Retina (tissue), 1 donor: ENCODE data around the gene NGLY1.

Source experiments
- DNase-seq: peaks from one replicate; pipeline ENCODE4 v3.0.0-alpha.2; 2016

NGLY1 gene, protein sequence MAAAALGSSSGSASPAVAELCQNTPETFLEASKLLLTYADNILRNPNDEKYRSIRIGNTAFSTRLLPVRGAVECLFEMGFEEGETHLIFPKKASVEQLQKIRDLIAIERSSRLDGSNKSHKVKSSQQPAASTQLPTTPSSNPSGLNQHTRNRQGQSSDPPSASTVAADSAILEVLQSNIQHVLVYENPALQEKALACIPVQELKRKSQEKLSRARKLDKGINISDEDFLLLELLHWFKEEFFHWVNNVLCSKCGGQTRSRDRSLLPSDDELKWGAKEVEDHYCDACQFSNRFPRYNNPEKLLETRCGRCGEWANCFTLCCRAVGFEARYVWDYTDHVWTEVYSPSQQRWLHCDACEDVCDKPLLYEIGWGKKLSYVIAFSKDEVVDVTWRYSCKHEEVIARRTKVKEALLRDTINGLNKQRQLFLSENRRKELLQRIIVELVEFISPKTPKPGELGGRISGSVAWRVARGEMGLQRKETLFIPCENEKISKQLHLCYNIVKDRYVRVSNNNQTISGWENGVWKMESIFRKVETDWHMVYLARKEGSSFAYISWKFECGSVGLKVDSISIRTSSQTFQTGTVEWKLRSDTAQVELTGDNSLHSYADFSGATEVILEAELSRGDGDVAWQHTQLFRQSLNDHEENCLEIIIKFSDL

DNA sequence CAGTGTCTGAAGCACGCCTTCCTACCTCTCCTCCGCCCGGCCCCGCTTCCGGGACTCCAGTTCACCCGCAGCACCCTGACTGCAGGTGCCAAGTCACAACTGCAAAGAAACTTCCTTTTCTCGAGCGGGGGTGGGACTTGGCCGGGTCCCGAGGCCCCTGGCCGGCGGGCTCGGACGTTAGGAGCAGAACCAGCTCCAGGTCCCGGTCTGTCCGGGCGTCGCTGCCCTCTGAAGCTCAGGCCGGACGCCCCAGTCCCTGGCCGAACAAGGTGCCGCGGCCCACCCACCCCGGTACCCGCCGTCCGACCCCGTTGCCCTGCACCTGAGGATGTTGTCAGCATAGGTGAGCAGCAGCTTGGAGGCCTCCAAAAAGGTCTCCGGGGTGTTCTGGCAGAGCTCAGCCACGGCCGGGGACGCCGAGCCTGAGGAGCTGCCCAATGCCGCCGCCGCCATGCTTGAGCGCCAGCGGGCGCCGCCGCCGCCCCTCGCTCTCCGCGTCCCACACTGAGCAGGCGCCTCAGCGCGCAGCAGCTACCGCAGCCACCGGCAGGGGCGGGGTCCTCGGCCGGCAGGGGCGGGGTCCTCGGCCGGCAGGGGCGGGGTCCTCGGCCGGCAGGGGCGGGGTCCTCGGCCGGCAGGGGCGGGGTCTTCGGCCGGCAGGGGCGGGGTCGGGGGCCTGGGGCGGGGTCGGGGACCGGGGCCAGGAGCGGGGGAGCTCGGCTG lies at the start of gene NGLY1:
Gene NGLY1 (minus strand): TSS at position 506 of the 723 bp plus-strand sequence. CDS start 53 bp downstream, at position 453.
- DNase-seq, result peak; percentile 89

DNA sequence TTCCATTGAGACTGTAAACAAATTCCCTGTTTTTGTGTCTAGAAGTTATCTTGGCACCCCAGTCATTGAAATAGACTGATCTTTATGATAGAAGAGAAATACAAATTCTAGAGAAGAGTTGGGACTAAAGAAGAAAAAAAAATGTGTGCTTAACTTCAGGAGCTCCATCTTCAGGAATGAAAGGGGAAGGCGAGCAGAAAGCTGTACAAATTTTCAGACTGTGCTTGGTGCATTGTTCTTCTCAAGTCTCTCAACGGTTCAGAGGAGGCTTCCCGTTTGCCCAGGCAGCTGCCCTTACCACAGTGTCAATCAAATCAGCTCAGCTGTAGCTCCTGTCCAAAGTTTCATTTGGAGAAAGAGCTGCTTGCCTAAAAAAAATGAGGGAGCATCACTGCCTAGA lies 48.3 kb upstream of the NGLY1 start:
- DNase-seq, result peak; percentile 67

DNA sequence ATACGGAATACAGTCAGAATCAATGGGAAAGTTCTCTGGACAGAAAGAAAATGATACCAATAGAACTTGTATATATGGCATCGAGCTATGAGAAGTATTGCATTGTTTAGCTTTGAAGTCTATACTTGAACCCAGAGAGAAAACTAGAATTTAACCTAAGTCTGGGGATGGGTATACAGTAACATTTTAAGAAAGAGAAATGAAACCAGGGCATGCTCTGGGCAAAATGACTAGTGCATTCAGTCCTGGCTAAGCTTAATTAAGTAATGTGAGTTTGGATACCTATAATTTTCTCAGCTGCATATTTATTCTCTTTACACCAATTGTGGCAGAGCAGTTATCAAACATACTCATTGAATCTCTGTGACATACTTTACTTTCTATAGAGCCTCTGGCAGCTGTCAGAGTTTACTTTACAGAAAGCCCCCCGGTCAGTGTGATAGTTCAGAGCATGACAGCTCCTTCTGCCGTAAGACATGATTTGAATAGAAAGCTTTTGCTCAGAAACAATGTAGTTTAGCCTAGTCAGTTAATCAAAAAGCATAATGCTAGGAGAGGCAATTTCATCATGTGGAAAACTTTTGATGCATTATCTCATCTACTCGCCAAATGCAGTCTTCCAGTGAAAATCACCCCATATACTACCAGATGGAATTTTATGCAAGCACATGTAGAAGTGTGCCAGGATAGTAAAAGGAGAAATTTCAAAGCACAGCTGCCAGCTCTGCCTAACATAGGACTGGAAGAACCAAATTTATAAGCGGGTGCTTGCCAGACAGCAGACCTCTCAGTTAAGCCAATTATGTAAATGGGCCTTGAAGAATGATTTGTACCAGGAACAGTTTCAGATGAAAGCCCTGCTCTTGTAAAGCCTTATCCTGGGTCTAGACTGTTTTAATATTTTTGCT lies 47.4 kb upstream of the NGLY1 start:
- DNase-seq, result peak; percentile 79

DNA sequence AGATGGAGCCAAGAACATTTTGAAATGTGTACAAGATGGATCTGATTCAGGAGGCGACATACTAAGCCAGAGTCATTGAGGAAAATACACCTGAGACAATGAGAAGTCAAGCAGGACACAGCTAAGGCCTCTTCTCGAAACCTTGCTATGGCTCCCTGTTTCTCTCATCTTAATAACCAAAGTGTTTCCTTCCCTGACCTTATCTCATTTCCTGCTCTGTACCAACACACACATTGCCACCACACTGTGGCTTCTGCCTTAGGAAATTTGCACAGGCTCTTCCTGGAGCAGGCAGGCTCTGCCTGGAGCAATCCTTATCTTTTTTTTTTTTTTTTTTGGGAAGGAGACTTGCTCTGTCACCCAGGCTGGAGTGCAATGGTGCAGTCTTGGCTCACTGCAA lies 43.3 kb upstream of the NGLY1 start:
- no peak for DNase-seq

DNA sequence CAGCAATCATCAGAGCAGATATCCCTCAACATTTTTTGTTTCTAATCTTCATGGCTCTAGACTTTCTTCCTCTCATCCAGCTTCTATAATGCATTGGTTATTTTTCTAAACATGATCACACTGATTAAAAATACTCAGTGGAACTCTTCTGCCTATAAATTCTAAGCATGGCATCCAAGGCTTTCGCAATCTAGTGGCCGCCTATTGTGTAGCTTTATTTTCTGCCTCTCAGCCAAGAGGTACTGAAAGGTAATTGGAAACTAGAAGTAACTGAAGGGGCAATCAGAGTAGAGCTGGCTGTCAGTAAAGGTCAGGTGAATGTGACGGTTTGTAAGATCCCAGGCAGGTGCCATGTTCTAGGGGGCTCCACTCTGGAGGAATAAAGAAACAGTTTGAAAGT lies 40.1 kb upstream of the NGLY1 start:
- DNase-seq, result no peak

DNA sequence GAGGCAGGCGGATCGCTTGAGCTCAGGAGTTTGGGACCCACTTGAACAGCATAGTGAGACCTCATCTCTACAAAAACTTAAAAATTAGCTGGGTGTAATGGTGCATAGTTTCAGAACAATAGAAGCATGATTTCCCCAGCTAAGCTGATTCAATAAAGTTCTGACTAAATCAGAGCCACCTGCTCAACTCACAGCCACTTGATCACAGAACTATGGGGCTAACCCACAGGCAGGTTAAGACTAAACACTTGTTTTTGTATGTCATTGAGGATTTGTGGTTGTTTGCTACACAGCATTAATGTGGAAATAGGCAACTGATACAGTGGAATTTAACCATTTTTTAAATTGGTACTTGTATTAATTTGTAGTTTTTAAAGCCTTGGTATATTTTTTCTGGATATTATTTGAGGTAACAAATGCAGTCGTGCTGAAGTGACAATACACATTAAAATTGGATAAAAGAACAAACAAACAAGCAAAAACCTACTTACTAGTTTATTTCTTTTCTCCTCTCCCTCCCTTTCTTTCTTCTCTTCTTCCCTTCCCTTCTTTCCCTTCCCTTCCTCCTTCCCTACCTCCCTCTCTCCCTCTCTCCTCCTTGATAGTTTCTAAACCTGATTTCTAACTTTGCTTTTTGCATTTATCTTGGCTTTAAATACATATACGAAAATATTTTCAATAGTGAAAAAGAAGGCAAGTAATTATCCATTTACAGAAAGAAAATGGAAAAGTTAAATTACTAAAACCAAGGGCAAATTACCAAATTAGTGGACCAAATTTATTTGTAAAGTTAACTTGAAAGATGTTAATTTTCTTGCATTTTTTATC lies 38.7 kb upstream of the NGLY1 start:
- DNase-seq, result no peak

DNA sequence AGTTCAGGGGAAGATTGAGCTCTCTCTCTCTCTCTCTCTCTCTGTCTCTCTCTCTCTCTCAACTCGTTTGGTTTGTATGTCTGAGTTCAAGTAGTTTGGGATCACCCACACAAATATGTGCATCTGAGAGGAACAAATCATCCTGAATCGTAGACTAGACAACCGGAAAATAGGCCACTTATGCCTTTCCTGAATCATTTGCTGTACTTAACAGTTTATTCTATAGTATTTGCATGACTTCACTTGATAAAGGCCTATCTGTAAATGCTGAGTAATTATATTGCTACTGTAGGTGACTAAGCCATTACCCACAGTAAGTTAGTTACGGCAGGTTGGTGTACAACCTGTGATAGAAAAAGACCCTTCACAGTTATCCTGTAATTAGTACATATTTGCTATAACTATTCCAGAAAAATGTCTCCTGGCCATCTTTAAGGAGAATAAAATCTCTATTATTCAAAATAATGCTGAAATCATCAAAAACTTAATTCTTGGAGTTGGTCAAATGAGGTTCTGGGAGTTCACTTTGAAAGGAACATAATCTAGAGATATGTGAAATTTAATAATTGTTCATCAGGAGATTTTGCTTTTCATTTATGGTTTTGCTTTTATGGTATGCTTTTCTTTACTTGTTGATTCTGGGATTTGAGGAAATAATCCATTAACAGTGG lies 37.7 kb upstream of the NGLY1 start:
- DNase-seq, result no peak

DNA sequence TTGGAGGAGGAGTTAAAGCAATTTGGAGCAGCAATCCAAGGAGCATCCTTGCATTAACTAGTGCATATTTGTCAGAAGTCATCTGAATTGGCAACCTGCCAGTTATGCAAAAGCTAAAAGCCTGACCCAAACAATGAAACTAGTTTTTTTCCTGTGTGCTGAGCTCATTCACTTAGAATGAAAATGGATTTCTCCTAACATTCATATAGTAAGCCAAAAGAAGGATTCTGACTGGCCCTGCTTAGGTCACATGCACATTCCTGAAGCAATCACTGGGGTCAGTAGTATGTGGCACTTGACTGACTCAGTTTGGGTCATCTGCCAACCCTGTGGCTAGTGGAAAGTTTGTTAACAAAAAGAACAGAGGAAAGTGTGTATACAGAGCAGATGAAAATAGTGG lies 37.1 kb upstream of the NGLY1 start:
- peak; percentile 12 for DNase-seq

DNA sequence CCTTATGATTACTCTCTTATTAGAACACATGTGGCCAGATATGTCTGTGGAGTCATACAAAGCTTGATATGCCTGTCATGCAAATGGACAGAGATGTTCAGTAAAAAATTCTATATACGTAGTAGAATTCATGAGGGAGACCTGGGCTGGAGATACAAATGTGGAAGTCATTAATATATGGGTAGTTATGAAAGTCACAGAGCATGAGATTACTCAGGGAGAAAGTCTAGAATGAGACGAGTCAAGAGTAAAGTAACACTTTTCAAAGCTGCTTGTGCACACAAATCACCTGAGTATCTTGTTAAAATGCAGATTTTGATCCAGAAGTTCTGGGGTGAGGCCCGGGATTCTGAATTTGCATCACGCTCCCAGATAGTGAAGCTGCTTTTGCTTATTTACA lies 35.1 kb upstream of the NGLY1 start:
- no peak for DNase-seq

DNA sequence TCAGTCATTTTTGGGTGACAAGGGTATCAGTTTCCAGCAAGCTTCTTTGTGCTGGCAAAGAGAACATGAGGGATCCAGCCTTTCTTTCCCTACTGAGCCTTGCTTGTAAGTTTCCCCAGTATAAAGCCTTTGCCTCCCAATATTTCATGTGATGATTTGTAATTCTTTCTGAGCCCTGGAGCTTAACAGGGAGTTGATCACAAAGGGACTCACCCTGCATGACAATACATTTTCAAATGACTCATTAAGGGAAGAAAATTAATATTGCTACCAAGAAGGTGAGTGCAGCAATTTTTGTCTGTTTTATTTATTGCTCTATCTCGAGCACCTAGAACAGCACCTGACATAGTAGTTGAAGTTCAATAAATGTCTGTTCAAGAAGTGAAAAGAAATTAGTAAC lies 34.4 kb upstream of the NGLY1 start:
- peak; percentile 13 for DNase-seq

DNA sequence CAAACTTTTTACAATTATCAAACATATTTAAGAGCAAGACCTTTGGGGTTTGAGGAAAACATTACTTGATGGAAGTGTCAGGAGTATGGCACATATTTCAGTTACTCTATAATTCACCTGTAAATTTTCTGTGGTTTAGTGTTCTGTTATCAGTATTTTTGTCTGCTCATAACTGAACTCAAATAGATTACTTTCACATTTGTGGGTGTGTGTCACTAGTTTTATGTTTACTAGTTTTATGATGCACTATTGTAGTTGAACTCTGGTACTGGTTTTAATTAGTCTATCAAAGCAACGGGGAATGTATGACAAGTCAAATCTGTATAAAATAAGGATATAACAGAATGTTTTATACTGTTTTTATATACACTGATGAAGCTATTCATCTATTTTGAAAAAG lies 33.9 kb upstream of the NGLY1 start:
- no peak for DNase-seq

DNA sequence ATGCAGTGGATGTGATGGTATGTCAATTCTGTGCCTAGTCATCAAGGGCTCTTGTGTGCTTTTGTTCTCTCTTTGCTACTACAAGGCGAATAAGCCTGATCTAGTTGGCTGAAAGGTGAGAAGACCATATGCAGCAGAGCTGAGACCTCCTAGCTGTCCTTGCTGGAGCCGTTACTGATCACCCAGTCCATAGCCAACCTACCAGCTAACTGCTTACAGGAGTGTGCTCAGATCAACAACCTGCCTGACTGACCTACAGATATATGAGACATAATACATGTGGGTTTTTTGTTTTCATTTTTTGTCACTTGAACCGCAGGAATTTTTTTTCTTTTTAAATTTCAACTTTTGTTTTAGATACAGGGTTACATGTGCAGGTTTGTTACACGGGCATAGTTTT lies 29.4 kb upstream of the NGLY1 start:
- no peak for DNase-seq

DNA sequence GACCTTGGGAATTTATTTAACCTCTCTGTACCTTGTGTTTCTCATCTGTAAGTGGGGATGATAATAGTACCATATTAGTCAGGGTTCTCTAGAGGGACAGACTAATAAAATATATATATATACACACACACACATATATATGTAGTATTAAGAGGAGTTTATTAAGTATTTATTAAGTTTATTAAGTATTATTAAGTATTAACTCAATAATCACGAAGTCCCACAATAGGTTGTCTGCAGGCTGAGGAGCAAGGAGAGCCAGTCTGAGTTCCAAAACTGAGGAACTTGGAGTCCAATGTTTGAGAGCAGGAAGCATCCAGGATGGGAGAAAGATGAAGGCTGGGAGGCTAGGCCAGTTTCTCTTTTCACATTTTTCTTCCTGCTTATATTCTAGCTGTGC lies 21.4 kb upstream of the NGLY1 start:
- DNase-seq, result no peak

DNA sequence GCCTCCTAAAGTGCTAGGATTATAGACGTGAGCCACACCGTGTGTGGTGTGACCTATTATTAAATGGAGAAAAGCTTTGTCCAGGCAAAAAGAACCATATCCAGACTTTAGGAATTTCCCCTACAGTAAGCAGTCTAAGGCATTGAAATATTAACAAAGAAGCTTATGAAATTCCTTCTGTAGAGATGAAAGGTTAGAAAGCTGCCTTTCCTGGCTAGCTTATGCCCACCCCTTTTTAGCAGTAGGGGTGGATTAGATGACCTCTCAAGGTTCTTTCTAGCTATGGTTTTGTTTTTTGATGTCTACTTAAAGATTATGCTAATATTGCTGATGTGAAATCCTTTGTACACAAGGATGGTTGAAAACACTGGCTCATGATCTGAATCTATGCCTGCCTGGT lies 20.6 kb upstream of the NGLY1 start:
- DNase-seq, result no peak

DNA sequence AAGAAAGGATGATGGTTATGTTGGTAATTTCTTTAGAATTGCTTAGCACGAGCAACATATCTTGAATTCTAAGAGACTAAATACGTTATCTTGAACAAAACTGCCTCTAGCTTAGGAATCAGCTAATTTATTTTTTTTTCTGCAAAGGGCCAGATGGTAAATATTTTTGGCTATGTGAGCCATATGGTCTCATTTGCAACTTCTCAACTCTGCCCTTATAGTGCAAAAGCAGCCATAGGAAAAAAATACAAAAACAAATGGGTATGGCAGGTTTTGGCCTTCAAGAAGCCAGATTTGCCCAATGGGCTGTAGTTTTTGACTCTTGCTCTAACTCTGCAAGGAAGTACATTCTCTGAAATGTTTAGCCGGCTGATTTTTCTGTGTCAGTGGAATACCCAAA lies 18.5 kb upstream of the NGLY1 start:
- DNase-seq, result no peak

DNA sequence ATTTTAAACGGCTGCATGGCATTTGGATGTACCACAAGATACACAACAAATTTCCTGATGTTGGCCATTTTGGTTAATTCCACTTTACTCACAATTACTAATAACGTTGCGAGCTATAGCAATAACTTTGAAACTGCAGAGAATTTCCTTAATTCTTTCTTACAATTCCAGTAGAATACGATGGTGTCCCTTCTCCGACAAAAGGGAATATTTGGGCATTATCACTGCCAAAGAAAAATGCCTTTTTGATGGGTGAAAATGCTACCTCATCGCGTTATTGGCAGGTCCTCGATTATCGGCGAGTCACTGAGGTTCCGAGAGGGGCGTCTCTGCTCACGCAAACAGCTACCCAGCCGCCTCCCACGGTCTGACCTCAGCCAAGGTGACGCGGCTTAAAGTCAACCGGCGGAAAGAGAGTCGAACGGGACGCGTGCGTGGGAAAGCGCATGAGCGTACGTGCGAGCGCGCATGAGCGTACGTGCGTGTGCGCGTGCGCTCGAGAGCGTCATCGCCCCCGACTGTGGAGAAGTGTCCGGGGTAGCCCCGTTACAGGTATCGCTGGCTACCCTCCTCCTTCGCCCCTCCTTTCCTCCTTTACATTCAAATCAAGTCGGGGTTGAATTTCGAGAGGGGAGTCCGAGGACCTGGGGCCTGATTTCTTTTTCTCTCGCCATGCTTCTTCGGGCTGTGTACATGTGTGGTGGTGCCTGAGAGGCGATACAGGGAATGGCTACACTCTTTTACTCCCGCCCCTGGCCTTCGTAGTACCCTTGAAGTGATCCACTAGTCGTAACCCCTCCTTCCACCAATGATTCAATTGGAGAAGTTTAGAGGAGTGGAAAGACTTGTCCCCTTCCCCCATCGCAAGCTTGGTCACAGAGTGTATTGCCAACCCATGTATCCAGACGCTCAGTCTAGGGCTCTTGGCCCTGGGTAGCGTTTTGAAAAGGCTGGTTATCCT lies 6.6 kb upstream of the NGLY1 start, which contains the start of gene OXSM:
Gene OXSM (plus strand): TSS at position 495 of the 961 bp plus-strand sequence. CDS start 931 bp downstream, outside the sequence.
- DNase-seq, result peak; percentile 93

DNA sequence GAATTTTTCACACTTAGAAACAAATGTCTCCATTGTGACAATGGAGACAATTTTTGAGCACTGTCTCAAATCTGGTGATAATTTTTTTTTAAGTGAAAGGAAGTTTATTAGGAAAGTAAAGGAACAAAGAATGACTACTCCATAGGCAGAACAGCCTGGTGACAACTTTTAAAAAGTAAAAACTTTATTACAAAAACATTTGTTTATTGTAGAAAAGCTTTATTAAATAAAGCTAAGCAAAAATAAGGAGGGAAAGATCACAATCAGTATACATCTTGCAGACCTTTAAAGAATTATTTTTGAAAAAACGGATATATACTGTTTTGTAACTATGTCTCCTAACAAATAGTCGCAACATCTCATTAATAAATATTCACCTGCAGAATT lies 6.0 kb upstream of the NGLY1 start:
- no peak for DNase-seq

DNA sequence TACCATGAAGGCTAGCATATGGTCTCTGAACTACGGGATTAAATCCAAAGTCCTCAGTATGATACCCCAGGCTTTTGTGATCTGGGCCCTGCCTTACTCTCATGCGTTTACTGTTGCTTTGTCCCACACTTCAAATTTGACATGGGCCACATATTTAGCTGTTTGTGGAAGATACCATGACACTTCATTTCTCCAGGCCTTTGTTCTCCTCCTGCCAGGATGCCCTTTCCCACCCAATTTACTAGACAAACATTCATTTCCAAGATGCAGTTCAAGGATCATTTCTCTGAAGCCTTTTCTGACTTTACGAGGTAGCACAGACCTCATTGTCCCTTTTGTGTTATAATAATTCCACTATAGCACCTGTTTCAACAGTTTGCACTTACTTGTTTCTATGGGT lies 4.4 kb upstream of the NGLY1 start:
- no peak for DNase-seq

DNA sequence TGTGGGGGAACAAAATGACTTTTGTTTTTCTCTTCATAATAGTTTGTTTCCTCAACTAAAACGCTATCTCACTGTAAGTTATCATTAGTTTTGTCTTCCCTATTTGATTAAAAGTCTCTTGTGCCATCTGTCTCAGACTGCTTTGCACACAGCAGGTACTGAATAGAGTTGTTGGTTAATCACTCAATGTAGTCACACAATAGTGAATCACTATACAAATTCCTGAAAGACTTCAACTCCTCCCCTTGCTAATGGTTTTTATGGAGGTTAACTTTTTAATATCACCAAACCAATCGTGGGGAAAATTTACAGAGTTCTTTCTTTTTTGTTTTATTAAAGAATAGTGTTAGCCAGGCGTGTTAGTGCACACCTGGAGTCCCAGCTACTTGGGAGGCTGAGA lies 2.6 kb upstream of the NGLY1 start:
- no peak for DNase-seq

DNA sequence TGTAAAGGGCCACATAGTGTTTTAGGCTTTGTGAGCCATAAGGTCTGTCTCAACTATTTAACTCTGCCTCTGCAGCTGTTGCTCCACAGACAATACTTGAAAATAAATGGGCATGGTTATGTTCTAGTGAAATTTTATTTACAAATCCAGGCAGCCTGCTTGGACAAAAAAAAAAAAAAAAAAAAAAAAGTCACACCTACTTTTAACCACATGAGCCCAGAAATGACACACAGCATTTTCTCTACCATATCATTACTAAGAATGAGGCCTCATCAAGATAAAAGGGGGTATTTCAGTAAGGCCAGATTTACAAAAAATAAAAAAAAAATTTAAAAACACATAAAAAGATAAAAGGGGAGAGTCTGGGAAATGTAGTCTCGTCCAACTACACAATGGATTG lies 1.7 kb upstream of the NGLY1 start:
- no peak for DNase-seq
